HCT116 (cell line): Measurements from ENCODE around the gene PLSCR1.

Experiments
- EZH2 ChIP-seq: fragments of 200-600 bp; sonication (generic); IDR thresholded peaks from 2 replicates; pipeline ENCODE4 v1.6.1; 2017; ENCODE audit warnings: antibody characterized with exemption, mixed run types
- SP1 ChIP-seq: IDR thresholded peaks from 2 replicates; pipeline ENCODE4 v1.6.1; 2012; ENCODE audit warnings: low read depth
- TF ChIP-seq, protein P1 (sequence below), 3 experiments: fragments of 200-600 bp in 1 of 3; sonication (generic) in 1 of 3; IDR thresholded peaks in 2 of 3; conservative IDR thresholded peaks in 1 of 3; 2 replicates each; pipeline ENCODE4 v1.5.1; 2012 to 2017; ENCODE audit warnings: low read depth in 2 of 3, low read length in 2 of 3, antibody characterized with exemption in 1 of 3, borderline replicate concordance in 1 of 3, control low read depth in 1 of 3, mild to moderate bottlenecking in 1 of 3, mixed read lengths in 1 of 3, mixed run types in 1 of 3, moderate library complexity in 1 of 3; ENCODE audit not compliant: insufficient read depth in 1 of 3
- TF ChIP-seq, protein P2 (sequence below): IDR thresholded peaks from 2 replicates; pipeline ENCODE4 v1.6.1; 2012

DNA sequence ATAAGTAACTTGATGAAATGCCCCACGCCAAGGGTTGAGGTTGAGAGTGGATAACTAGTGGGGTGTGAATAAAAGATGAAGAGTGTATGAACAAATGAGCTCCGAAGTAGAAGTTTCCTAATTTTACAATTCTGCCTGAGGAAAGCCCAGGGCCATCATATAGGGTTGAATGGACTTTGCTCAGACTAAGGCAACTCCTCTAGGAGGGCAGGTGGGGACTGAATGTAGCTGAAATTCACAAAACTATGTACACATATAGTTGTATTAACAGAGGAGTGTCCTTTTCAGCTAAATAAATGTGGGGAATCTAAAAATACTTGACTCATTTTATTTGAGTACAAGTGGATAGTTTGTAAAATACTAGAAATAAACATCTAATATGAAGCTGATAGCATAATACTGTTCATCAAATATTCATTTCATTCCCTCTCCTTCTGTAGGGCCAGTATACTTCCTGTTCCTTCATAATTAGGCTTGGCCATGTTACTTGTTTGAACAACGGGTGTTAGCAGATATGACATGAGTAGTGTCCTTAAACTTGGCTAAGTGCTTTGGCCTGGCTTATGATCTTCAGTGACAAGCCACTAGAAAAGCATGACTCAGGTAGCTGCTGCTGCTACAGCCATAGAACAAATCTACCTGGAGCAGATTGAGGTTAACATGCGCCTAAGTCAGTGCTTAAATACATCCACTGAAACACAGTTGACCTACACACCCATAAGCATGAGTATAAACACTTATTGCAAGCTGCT, 26.5 kb downstream of the PLSCR1 start:
- TF ChIP-seq EZH2 (no peak), SP1 (no peak)
- TF ChIP-seq, protein P1, sequence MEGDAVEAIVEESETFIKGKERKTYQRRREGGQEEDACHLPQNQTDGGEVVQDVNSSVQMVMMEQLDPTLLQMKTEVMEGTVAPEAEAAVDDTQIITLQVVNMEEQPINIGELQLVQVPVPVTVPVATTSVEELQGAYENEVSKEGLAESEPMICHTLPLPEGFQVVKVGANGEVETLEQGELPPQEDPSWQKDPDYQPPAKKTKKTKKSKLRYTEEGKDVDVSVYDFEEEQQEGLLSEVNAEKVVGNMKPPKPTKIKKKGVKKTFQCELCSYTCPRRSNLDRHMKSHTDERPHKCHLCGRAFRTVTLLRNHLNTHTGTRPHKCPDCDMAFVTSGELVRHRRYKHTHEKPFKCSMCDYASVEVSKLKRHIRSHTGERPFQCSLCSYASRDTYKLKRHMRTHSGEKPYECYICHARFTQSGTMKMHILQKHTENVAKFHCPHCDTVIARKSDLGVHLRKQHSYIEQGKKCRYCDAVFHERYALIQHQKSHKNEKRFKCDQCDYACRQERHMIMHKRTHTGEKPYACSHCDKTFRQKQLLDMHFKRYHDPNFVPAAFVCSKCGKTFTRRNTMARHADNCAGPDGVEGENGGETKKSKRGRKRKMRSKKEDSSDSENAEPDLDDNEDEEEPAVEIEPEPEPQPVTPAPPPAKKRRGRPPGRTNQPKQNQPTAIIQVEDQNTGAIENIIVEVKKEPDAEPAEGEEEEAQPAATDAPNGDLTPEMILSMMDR (IDR thresholded peaks at IDR 0.05 in 2 of 3, conservative IDR thresholded peaks at IDR 0.05 in 1 of 3; ENCODE audit: borderline replicate concordance in 1 of 3, insufficient read depth in 1 of 3, low read depth in 2 of 3, low read length in 2 of 3) = no peak
- TF ChIP-seq, protein P2, sequence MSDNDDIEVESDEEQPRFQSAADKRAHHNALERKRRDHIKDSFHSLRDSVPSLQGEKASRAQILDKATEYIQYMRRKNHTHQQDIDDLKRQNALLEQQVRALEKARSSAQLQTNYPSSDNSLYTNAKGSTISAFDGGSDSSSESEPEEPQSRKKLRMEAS = no peak
